ENCODE measurements around the gene LRP5.
"Not testable (repeated sequence)": the region's sequence is repeated elsewhere in the genome, so short reads cannot be mapped to it uniquely, and the experiment has no call there.

LRP5 gene

DNA sequence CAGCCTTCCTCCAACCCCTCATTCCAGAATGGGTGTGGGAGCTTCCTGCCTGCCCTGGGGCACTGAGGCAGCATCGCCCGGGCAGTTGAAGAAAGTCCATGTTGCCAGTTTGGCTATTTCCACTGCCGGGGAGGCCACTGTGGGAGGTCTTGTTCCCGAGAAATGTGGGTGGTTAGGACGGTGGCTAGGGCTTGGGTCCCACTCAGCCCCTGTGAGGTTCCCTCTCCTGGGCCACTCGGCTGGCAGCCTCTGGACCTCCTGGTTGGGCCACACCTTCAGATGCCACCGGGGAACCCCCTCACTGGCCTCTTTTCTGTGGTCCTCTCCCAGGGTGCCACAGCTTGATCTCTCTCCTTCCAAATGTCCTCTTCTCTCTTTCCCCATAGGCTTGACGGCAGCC is 143.1 kb downstream of the LRP5 start:
- no peak overlapping the region for H3K9ac ChIP-seq (ENCODE audit: low read length)
- no peak overlapping the region for H3K27ac ChIP-seq (ENCODE audit: low read depth, low read length)
- H2AFZ ChIP-seq (ENCODE audit: low read depth, low read length, severe bottlenecking), result no peak overlapping the region

DNA sequence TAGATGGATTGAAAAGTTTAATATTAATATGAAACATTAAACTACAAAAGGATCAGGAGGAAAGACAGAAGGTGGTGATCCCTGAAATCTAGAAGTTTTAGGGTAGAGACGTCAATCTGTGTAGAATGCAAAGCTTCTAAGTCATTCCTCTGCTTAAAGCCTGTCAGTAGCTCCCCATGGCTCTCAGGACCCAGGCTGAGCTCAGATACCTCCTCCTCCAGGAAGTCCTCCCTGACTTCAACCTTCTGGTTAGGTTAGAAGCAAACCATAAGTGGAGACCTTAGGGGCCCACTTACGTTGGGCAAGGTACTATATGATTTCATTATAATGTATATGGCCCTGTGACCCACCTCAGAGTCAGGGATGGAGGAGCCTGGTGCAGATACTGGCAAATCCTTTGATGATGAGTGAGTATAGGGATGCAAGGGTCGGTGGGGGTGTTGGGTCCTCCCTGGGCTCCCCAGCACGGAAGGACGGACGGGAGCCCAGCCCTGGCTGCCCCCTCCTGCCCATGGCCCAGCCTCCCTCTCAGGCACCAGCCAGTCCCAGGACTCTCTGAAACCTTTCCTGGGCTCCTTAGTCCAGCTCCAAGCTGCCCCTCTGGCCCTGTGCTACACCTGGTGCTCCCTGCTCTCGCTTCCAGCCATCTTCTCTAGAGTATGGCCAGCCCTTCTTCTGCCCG is 145.0 kb downstream of the LRP5 start:
- Histone ChIP-seq H3K27ac (ENCODE audit: low read depth, low read length) (no peak overlapping the region), H4K20me1 (ENCODE audit: low read depth, low read length) (peaks cover 9% of the 10 kb centered on the region), H3F3A (ENCODE audit: insufficient read depth) (peaks cover 4% of the 10 kb centered on the region; the same call in 1 of the 2 replicates), H2AFZ (ENCODE audit: low read depth, low read length, severe bottlenecking) (no peak overlapping the region), H3K4me3 (ENCODE audit: insufficient read depth, low read length, poor library complexity, severe bottlenecking) (no peak overlapping the region), H3K36me3 (ENCODE audit: low read length) (no peaks in the 10 kb centered on the region), H3K27me3 (ENCODE audit: low read length) (no peaks in the 10 kb centered on the region), H3K4me2 (ENCODE audit: low read depth, low read length, poor library complexity, severe bottlenecking) (no peak overlapping the region), H3K79me2 (ENCODE audit: insufficient read depth, low read length) (peaks cover 18% of the 10 kb centered on the region), H3K9ac (ENCODE audit: low read length) (no peak overlapping the region), H3K9me3 (ENCODE audit: insufficient read depth, low read length) (no peaks in the 10 kb centered on the region), H3K9me2 (replicated peaks; ENCODE audit: insufficient read depth, low read length) (no peaks in the 10 kb centered on the region)
- TF ChIP-seq, protein P1, sequence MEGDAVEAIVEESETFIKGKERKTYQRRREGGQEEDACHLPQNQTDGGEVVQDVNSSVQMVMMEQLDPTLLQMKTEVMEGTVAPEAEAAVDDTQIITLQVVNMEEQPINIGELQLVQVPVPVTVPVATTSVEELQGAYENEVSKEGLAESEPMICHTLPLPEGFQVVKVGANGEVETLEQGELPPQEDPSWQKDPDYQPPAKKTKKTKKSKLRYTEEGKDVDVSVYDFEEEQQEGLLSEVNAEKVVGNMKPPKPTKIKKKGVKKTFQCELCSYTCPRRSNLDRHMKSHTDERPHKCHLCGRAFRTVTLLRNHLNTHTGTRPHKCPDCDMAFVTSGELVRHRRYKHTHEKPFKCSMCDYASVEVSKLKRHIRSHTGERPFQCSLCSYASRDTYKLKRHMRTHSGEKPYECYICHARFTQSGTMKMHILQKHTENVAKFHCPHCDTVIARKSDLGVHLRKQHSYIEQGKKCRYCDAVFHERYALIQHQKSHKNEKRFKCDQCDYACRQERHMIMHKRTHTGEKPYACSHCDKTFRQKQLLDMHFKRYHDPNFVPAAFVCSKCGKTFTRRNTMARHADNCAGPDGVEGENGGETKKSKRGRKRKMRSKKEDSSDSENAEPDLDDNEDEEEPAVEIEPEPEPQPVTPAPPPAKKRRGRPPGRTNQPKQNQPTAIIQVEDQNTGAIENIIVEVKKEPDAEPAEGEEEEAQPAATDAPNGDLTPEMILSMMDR (IDR thresholded peaks at IDR 0.05; ENCODE audit: insufficient read depth, low read length, poor library complexity, severe bottlenecking), result no peak
- TF ChIP-seq EZH2phosphoT487 (conservative IDR thresholded peaks at IDR 0.05; ENCODE audit: low read length), result no peak

More for the DNA sequence above, 143.1 kb downstream of the LRP5 start:
- no peaks in the 10 kb centered on the region for H3K9me3 ChIP-seq (ENCODE audit: insufficient read depth, low read length)
- no peaks in the 10 kb centered on the region for H4K20me1 ChIP-seq (ENCODE audit: low read depth, low read length)
- no peak overlapping the region for H3K4me2 ChIP-seq (ENCODE audit: low read depth, low read length, poor library complexity, severe bottlenecking)
- no peak overlapping the region for H3K4me3 ChIP-seq (ENCODE audit: insufficient read depth, low read length, poor library complexity, severe bottlenecking)
- H3K36me3 ChIP-seq (ENCODE audit: low read length), result no peaks in the 10 kb centered on the region
- H3K79me2 ChIP-seq (ENCODE audit: insufficient read depth, low read length), result no peaks in the 10 kb centered on the region
- H3F3A ChIP-seq (ENCODE audit: insufficient read depth), result peaks cover 4% of the 10 kb centered on the region; the same call in 1 of the 2 replicates
- H3K9me2 ChIP-seq (replicated peaks; ENCODE audit: insufficient read depth, low read length), result no peaks in the 10 kb centered on the region
- TF ChIP-seq EZH2phosphoT487 (conservative IDR thresholded peaks at IDR 0.05; ENCODE audit: low read length), result no peak
- H3K27me3 ChIP-seq (ENCODE audit: low read length), result no peaks in the 10 kb centered on the region

DNA sequence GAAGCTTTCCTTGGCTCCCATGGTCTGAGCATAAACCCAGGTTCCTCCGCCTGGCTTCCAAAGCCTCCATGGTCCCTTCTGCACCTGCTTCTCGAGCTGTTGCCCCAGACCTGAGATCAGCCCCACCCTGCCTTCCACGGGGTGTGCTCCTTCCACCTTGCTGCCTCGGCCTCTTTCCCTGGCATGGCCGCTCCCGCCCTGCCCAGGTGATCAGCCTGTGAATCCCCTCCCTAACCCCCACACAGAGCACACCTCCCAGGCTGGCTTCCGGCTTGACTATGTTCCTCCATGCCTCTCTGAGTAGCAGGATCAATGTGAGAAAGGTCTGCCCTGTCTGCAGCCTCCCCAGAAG is 145.5 kb downstream of the LRP5 start:
- H3K36me3 ChIP-seq (ENCODE audit: low read length), result no peaks in the 10 kb centered on the region
- H3K4me3 ChIP-seq (ENCODE audit: insufficient read depth, low read length, poor library complexity, severe bottlenecking), result no peak overlapping the region
- no peaks in the 10 kb centered on the region for H3K9me2 ChIP-seq (replicated peaks; ENCODE audit: insufficient read depth, low read length)
- peaks cover 4% of the 10 kb centered on the region; the same call in 1 of the 2 replicates for H3F3A ChIP-seq (ENCODE audit: insufficient read depth)
- H2AFZ ChIP-seq (ENCODE audit: low read depth, low read length, severe bottlenecking), result no peak overlapping the region
- H3K4me2 ChIP-seq (ENCODE audit: low read depth, low read length, poor library complexity, severe bottlenecking), result no peak overlapping the region
- TF ChIP-seq, protein P1 (IDR thresholded peaks at IDR 0.05; ENCODE audit: insufficient read depth, low read length, poor library complexity, severe bottlenecking), result no peak
- no peak for TF ChIP-seq EZH2phosphoT487 (conservative IDR thresholded peaks at IDR 0.05; ENCODE audit: low read length)
- no peaks in the 10 kb centered on the region for H3K9me3 ChIP-seq (ENCODE audit: insufficient read depth, low read length)
- H3K79me2 ChIP-seq (ENCODE audit: insufficient read depth, low read length), result peaks cover 23% of the 10 kb centered on the region
- H4K20me1 ChIP-seq (ENCODE audit: low read depth, low read length), result peaks cover 14% of the 10 kb centered on the region
- no peaks in the 10 kb centered on the region for H3K27me3 ChIP-seq (ENCODE audit: low read length)
- no peak overlapping the region for H3K9ac ChIP-seq (ENCODE audit: low read length)
- no peak overlapping the region for H3K27ac ChIP-seq (ENCODE audit: low read depth, low read length)

DNA sequence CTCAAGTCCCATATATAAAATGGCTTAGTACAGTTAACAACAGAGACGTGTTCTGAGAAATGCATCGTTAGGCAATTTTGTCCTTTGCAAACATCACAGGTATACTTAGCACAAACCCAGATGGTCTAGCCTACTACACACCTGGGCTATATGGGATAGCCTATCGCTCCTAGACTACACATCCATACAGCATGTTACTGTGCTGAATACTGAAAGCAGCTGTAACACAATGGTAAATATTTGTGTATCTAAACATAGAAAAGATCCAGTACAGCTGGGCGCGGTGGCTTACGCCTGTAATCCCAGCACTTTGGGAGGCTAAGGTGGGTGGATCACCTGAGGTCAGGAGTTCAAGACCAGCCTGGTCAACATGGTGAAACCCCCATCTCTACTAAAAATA is 145.9 kb downstream of the LRP5 start:
- H3K9ac ChIP-seq (ENCODE audit: low read length); H3K9me3 ChIP-seq (ENCODE audit: insufficient read depth, low read length); H3K27ac ChIP-seq (ENCODE audit: low read depth, low read length); H3K4me3 ChIP-seq (ENCODE audit: insufficient read depth, low read length, poor library complexity, severe bottlenecking); H3K27me3 ChIP-seq (ENCODE audit: low read length); H3K36me3 ChIP-seq (ENCODE audit: low read length); H3F3A ChIP-seq (ENCODE audit: insufficient read depth); H2AFZ ChIP-seq (ENCODE audit: low read depth, low read length, severe bottlenecking); H3K4me2 ChIP-seq (ENCODE audit: low read depth, low read length, poor library complexity, severe bottlenecking); H3K9me2 ChIP-seq (replicated peaks; ENCODE audit: insufficient read depth, low read length): not testable (repeated sequence)
- H3K79me2 ChIP-seq (ENCODE audit: insufficient read depth, low read length), result peaks cover 28% of the 10 kb centered on the region
- peaks cover 18% of the 10 kb centered on the region for H4K20me1 ChIP-seq (ENCODE audit: low read depth, low read length)
